GM23248 (cell line): Measurements from ENCODE around the gene CHST8.

Experiments
- EZH2 ChIP-seq: fragments of 200-600 bp; sonication (generic); IDR thresholded peaks from 2 replicates; pipeline ENCODE4 v1.6.1; 2018; ENCODE audit warnings: antibody characterized with exemption, mild to moderate bottlenecking; ENCODE audit not compliant: insufficient read depth, poor library complexity, severe bottlenecking
- EZH2phosphoT487 ChIP-seq: fragments of 200-600 bp; sonication (generic); IDR thresholded peaks from 2 replicates; pipeline ENCODE4 v1.6.1; 2018; ENCODE audit warnings: antibody characterized with exemption, moderate library complexity, mild to moderate bottlenecking, low read depth; ENCODE audit not compliant: insufficient read depth

GRCh38 chr19:33649627-33650305, 28.0 kb downstream of the CHST8 start:
- TF ChIP-seq EZH2 (no peak), EZH2phosphoT487 (no peak)
